ENCODE data around the gene NDRG4. TPM values are rescaled to one million over a fixed set of nuclear protein-coding genes. Genes with fewer than 3 reads are reported as not detected.

NDRG4 gene
- total and polyA plus RNA-seq, 2 experiments from 2014 or later, result 3.4 to 7.1 TPM

DNA sequence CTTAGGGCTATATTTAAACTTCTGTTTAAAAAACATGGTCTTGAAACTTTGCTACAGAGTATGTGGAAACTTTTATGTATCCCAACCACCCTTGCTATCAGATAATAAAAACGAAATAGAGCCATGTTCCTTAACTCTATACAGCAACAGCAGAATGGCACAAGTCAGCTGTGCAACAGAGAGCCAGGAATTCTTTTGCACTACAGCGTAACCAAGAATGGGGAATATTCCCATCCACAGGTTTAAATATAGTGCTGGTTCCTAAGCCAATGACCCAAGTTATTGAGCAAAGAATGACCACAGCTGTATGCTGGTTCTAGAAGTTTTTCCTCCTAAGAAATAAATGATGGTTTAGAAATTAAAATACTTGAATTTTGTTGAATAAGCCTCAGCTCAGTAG lies 48.4 kb downstream of the NDRG4 start:
- WGBS, 2 experiments (ENCODE audit: low coverage in 1 of 2, low lambda C conversion rate in 2 of 2, missing lambda C conversion rate in 2 of 2), result 73 to 75% methylated on average over 2 of the region's 2 CpGs
- Histone ChIP-seq H3K4me2 (ENCODE audit: unreplicated experiment) (no peak overlapping the region), H3K4me1 (ENCODE audit: insufficient read depth) (no peaks in the 10 kb centered on the region), H2AFZ (no peak overlapping the region), H3K36me3 (ENCODE audit: low read depth) (peaks cover 82% of the 10 kb centered on the region), H3K9me3 (ENCODE audit: low read depth) (no peaks in the 10 kb centered on the region), H3K4me3 (no peak overlapping the region), H3K9me2 (ENCODE audit: insufficient read depth) (no peaks in the 10 kb centered on the region), H4K20me1 (ENCODE audit: insufficient read depth) (no peaks in the 10 kb centered on the region), H3K27me3 (replicated peaks; ENCODE audit: insufficient read depth) (no peaks in the 10 kb centered on the region), H3K9ac (no peak overlapping the region), H3K27ac (no peak overlapping the region), H3K79me2 (ENCODE audit: insufficient read depth) (peaks cover 66% of the 10 kb centered on the region), H3F3A (ENCODE audit: insufficient read depth) (peaks cover 5% of the 10 kb centered on the region; the same call in 1 of the 2 replicates)
- TF ChIP-seq EZH2phosphoT487 (IDR thresholded peaks at IDR 0.05; ENCODE audit: insufficient read depth, low read depth), result no peak
- TF ChIP-seq EZH2 (IDR thresholded peaks at IDR 0.05; ENCODE audit: insufficient read depth, poor library complexity, severe bottlenecking), result no peak
- in situ Hi-C loops (cut with MboI), result no loop called here
- no peak for DNase-seq

GRCh38 chr16:58551496-58551895 lies 51.6 kb downstream of the NDRG4 start:
- no peaks in the 10 kb centered on the region for H3K27me3 ChIP-seq (replicated peaks; ENCODE audit: insufficient read depth)
- H3K9ac ChIP-seq, result no peak overlapping the region
- H3K4me1 ChIP-seq (ENCODE audit: insufficient read depth), result no peaks in the 10 kb centered on the region
- no peaks in the 10 kb centered on the region for H3K9me3 ChIP-seq (ENCODE audit: low read depth)
- no peak overlapping the region for H3K4me2 ChIP-seq (ENCODE audit: unreplicated experiment)
- no peaks in the 10 kb centered on the region for H3K9me2 ChIP-seq (ENCODE audit: insufficient read depth)
- WGBS, 2 experiments (ENCODE audit: low coverage in 1 of 2, low lambda C conversion rate in 2 of 2, missing lambda C conversion rate in 2 of 2), result 66 to 80% methylated on average over 3 of the region's 3 CpGs
- TF ChIP-seq EZH2 (IDR thresholded peaks at IDR 0.05; ENCODE audit: insufficient read depth, poor library complexity, severe bottlenecking) (no peak), EZH2phosphoT487 (IDR thresholded peaks at IDR 0.05; ENCODE audit: insufficient read depth, low read depth) (no peak)
- peaks cover 66% of the 10 kb centered on the region for H3K79me2 ChIP-seq (ENCODE audit: insufficient read depth)
- in situ Hi-C loops (cut with MboI), result no loop called here
- no peak overlapping the region for H3K4me3 ChIP-seq
- no peak overlapping the region for H3K27ac ChIP-seq
- H3F3A ChIP-seq (ENCODE audit: insufficient read depth), result peaks cover 5% of the 10 kb centered on the region; the same call in 1 of the 2 replicates
- peaks cover 74% of the 10 kb centered on the region for H3K36me3 ChIP-seq (ENCODE audit: low read depth)
- H2AFZ ChIP-seq, result no peak overlapping the region
- no peaks in the 10 kb centered on the region for H4K20me1 ChIP-seq (ENCODE audit: insufficient read depth)
- peak; percentile 22 for DNase-seq

DNA sequence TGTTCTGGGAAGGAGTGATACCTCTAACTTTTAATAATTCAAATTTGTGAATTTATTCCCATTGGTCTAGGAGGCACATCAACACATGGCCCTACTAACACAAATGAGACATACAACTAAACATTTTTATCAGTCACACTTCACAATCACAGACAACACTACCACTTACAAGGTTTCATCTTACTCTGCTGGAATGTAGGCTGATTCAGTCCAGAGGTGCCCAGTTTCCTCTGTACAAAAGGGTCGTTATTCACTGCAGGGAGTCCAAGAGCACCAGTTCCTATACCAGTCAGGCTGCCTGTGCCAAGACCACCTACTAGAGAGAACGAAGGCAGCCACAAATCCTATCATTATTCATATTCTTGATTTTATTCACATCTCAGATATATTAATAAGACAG lies 56.7 kb downstream of the NDRG4 start:
- 56 to 59% methylated on average over 2 of the region's 2 CpGs for WGBS, 2 experiments (ENCODE audit: low coverage in 1 of 2, low lambda C conversion rate in 2 of 2, missing lambda C conversion rate in 2 of 2)
- Histone ChIP-seq H3K9me2 (ENCODE audit: insufficient read depth) (no peaks in the 10 kb centered on the region), H2AFZ (no peak overlapping the region), H3F3A (ENCODE audit: insufficient read depth) (no peaks in the 10 kb centered on the region), H3K4me1 (ENCODE audit: insufficient read depth) (no peaks in the 10 kb centered on the region), H3K4me2 (ENCODE audit: unreplicated experiment) (no peak overlapping the region), H3K36me3 (ENCODE audit: low read depth) (peaks cover 68% of the 10 kb centered on the region), H3K79me2 (ENCODE audit: insufficient read depth) (peaks cover 65% of the 10 kb centered on the region), H3K27me3 (replicated peaks; ENCODE audit: insufficient read depth) (no peaks in the 10 kb centered on the region), H3K27ac (no peak overlapping the region), H3K9ac (no peak overlapping the region), H3K9me3 (ENCODE audit: low read depth) (no peaks in the 10 kb centered on the region), H3K4me3 (no peak overlapping the region), H4K20me1 (ENCODE audit: insufficient read depth) (no peaks in the 10 kb centered on the region; the same call in 1 of the 2 replicates)
- TF ChIP-seq EZH2phosphoT487 (IDR thresholded peaks at IDR 0.05; ENCODE audit: insufficient read depth, low read depth), result no peak
- no peak for TF ChIP-seq EZH2 (IDR thresholded peaks at IDR 0.05; ENCODE audit: insufficient read depth, poor library complexity, severe bottlenecking)
- DNase-seq, result peak; percentile 19
- in situ Hi-C loops (cut with MboI), result no loop called here

Small RNAs within 50 kb of the gene (small RNA-seq; reads per million reads assigned to genes)
- gene RNU6-103P (ENCODE audit: low read depth, low replicate concordance) (not detected), gene SNORA46 (ENCODE audit: low read depth, low replicate concordance) (12.1 reads per million, percentile 86 among the genes with 10 or more reads in this experiment), gene SNORA50A (ENCODE audit: low read depth, low replicate concordance) (not detected)

Other genes with a start within 250 kb of the NDRG4 start
- gene PRSS54, start 205.1 kb upstream of the NDRG4 start, total RNA-seq (2014; rRNA removed; shearing (Covaris generic)), result not detected in 2 replicates
- gene PRSS54, start 205.1 kb upstream of the NDRG4 start, polyA plus RNA-seq (2016; fragmentation: Nextera tagmentation; extraction: Ambion mirVana), result not detected in 2 replicates
- 2.9 and 7.7 TPM in 2 replicates for gene GINS3, start 107.7 kb upstream of the NDRG4 start, total RNA-seq (2014; rRNA removed; shearing (Covaris generic))
- 2.7 and 2.9 TPM in 2 replicates for gene GINS3, start 107.7 kb upstream of the NDRG4 start, polyA plus RNA-seq (2016; fragmentation: Nextera tagmentation; extraction: Ambion mirVana)
- gene SETD6, start 15.4 kb downstream of the NDRG4 start, total RNA-seq (2014; rRNA removed; shearing (Covaris generic)), result 11.5 and 14.9 TPM in 2 replicates
- 8.7 and 9.4 TPM in 2 replicates for gene SETD6, start 15.4 kb downstream of the NDRG4 start, polyA plus RNA-seq (2016; fragmentation: Nextera tagmentation; extraction: Ambion mirVana)
- 82.8 and 93.1 TPM in 2 replicates for gene CNOT1, start 129.7 kb downstream of the NDRG4 start, total RNA-seq (2014; rRNA removed; shearing (Covaris generic))
- gene CNOT1, start 129.7 kb downstream of the NDRG4 start, polyA plus RNA-seq (2016; fragmentation: Nextera tagmentation; extraction: Ambion mirVana), result 35.5 and 35.6 TPM in 2 replicates
- gene SLC38A7, start 184.6 kb downstream of the NDRG4 start, total RNA-seq (2014; rRNA removed; shearing (Covaris generic)), result 16.1 and 21.2 TPM in 2 replicates
- 19.2 and 20.2 TPM in 2 replicates for gene SLC38A7, start 184.6 kb downstream of the NDRG4 start, polyA plus RNA-seq (2016; fragmentation: Nextera tagmentation; extraction: Ambion mirVana)
- 40.3 and 46.5 TPM in 2 replicates for gene GOT2, start 234.2 kb downstream of the NDRG4 start, total RNA-seq (2014; rRNA removed; shearing (Covaris generic))
- gene GOT2, start 234.2 kb downstream of the NDRG4 start, polyA plus RNA-seq (2016; fragmentation: Nextera tagmentation; extraction: Ambion mirVana), result 87.9 and 89.6 TPM in 2 replicates

Measured in GM23248 (cell line).